GM21515 (cell line): Measurements from ENCODE around the gene HRG.
"Not testable (repeated sequence)": the region's sequence is repeated elsewhere in the genome, so short reads cannot be mapped to it uniquely, and the experiment has no call there.

ENCODE experiments used
- ATAC-seq: cut with Tn5 transposase; IDR thresholded peaks from one replicate; pipeline ENCODE4 v1.9.1; 2021; ENCODE audit not compliant: unreplicated experiment

The HRG gene

GRCh38 chr3:186678604-186679003 lies 12.8 kb downstream of the HRG start:
- ATAC-seq: no peak

- ATAC-seq: no peak
Observed at GRCh38 chr3:186679151-186679550, 13.3 kb downstream of the HRG start.

- ATAC-seq: no peak
Observed at GRCh38 chr3:186680869-186681268, 15.1 kb downstream of the HRG start.

- no peak for ATAC-seq
Observed at GRCh38 chr3:186682812-186683211, 17.0 kb downstream of the HRG start.

- no peak for ATAC-seq
Observed at GRCh38 chr3:186683979-186684378, 18.2 kb downstream of the HRG start.

- ATAC-seq: not testable (repeated sequence)
Observed at GRCh38 chr3:186686475-186686874, 20.7 kb downstream of the HRG start.

GRCh38 chr3:186687120-186687651 lies 21.4 kb downstream of the HRG start:
- ATAC-seq: no peak

GRCh38 chr3:186690304-186690703 lies 24.5 kb downstream of the HRG start:
- ATAC-seq: not testable (repeated sequence)

- ATAC-seq: no peak
Observed at GRCh38 chr3:186691676-186692075, 25.9 kb downstream of the HRG start.

GRCh38 chr3:186693843-186694242 lies 28.0 kb downstream of the HRG start:
- no peak for ATAC-seq

- ATAC-seq: no peak
Observed at GRCh38 chr3:186694288-186695032, 28.6 kb downstream of the HRG start.

- ATAC-seq: no peak
Observed at GRCh38 chr3:186696522-186696921, 30.7 kb downstream of the HRG start.

- ATAC-seq: no peak
Observed at GRCh38 chr3:186697510-186697909, 31.7 kb downstream of the HRG start.

- ATAC-seq: no peak
Observed at GRCh38 chr3:186700267-186700666, 34.5 kb downstream of the HRG start.

- ATAC-seq: not testable (repeated sequence)
Observed at GRCh38 chr3:186702451-186702850, 36.6 kb downstream of the HRG start.

- no peak for ATAC-seq
Observed at GRCh38 chr3:186705882-186706780, 40.3 kb downstream of the HRG start.

GRCh38 chr3:186708983-186709679 lies 43.3 kb downstream of the HRG start:
- no peak for ATAC-seq

GRCh38 chr3:186710694-186711093 lies 44.9 kb downstream of the HRG start:
- not testable (repeated sequence) for ATAC-seq

GRCh38 chr3:186713499-186713898 lies 47.7 kb downstream of the HRG start:
- no peak for ATAC-seq

- no peak for ATAC-seq
Observed at GRCh38 chr3:186717039-186717457, 51.2 kb downstream of the HRG start, which contains the start of gene KNG1. Gene KNG1, plus strand, starts transcription at chr3:186717359. Its CDS starts 184 bp downstream, at chr3:186717543.
